Activated CD4-positive, alpha-beta T cell treated with anti-CD3 and anti-CD28 coated beads, Interleukin-2, Interleukin-4, amounts not matched to agents 100 ng/mL and 50 ng/mL, durations not matched to agents 16 hours and 8 hours (primary cell): ENCODE data around the gene CANX.
"Not testable (repeated sequence)": the region's sequence is repeated elsewhere in the genome, so short reads cannot be mapped to it uniquely, and the experiment has no call there.

Experiments used
- DNase-seq: peaks from one replicate; pipeline ENCODE4 v3.0.0-alpha.2; 2020; ENCODE audit warnings: low spot score

CANX gene

GRCh38 chr5:179697993-179698934 lies 503 bp upstream of the CANX start:
- DNase-seq: peak; percentile 100

DNA sequence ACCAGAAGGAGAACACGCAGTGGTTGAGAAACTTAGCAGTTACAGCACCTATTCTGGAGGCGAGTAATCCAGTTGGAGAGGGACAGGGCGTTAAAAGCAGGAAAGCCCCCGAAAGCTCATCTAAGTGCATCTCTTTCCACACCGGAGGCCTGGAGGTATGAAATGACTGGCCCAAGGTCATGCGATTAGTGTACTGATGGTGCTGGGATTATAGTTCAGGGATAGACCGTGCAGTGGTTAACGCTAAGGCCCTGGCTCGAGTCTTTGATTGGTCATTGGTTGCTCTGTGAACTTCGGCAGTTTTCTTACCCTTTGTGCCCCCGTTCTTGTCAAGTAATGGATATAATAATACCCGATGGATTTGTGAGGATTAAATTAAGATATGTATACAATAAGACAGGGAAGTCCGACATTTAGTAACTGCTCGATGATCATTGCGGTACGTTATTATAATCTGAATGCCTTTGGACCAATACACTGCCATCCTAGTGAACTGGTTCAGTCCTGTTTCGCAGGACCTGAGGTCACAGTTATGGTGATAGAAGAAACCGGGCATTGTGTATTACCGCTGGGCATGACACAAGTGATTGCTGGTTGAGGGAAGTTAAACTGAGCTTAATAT lies 960 bp downstream of the CANX start:
- DNase-seq: peak; percentile 78

GRCh38 chr5:179700401-179700918 lies 1.7 kb downstream of the CANX start:
- no peak for DNase-seq

DNA sequence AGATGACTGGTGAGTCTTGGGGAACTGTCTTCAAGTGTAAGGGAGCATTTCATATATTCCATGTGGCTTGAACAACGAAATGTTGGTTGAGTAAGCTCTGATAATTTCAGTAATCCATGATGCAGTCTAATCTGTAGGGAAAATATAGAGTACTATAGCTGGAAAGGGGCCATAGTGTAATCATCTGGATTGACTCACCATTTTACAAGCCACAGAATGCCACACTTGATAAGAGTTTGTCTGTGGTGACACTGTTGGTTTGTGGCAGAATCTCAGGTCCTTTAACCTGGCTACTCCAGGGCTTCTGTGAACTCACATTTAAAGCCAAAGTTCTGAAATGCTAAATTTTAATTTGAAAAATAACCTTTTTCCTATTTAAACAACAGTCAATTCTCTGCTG lies 17.5 kb downstream of the CANX start:
- DNase-seq: no peak

DNA sequence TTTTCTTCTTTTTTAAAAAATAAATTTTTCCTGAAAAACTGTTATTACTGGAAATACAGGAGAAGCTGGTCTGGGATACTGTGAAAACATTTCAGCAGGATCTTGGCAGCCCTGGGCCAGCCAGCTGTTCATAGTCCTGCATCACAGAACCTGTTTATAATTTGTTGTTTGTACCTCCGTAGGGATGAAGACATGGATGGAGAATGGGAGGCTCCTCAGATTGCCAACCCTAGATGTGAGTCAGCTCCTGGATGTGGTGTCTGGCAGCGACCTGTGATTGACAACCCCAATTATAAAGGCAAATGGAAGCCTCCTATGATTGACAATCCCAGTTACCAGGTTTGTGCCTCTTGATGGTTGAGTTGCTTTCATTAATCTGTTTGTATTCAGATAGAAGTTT lies 21.5 kb downstream of the CANX start:
- DNase-seq: no peak

- DNase-seq: no peak
These were observed 25.4 kb downstream of the CANX start for GRCh38 chr5:179724163-179724562.

GRCh38 chr5:179727106-179727505 lies 28.3 kb downstream of the CANX start:
- no peak for DNase-seq

- no peak for DNase-seq
These were observed 30.5 kb downstream of the CANX start for GRCh38 chr5:179729303-179729702.

DNA sequence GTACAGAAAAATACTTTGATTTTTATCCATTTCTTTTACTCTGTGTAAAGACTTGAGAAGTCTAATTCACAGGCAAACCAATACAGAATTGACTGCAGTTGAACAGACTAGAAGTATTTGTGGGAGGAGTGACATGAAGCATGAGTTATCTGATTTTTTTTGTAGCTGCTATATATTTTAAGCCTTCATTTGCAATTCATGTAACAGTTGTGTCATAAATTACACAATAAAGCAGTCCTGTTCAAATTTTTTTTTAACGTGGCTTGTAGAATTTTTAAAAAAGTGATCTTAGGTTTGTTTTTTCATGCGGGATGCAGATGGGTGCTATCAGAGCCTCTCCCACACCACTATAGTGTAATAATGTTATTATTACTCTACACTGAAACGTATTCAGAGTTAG lies 31.0 kb downstream of the CANX start:
- no peak for DNase-seq

GRCh38 chr5:179730356-179730755 lies 31.6 kb downstream of the CANX start:
- DNase-seq: no peak

- DNase-seq: no peak
These were observed 32.1 kb downstream of the CANX start for GRCh38 chr5:179730852-179731251.

DNA sequence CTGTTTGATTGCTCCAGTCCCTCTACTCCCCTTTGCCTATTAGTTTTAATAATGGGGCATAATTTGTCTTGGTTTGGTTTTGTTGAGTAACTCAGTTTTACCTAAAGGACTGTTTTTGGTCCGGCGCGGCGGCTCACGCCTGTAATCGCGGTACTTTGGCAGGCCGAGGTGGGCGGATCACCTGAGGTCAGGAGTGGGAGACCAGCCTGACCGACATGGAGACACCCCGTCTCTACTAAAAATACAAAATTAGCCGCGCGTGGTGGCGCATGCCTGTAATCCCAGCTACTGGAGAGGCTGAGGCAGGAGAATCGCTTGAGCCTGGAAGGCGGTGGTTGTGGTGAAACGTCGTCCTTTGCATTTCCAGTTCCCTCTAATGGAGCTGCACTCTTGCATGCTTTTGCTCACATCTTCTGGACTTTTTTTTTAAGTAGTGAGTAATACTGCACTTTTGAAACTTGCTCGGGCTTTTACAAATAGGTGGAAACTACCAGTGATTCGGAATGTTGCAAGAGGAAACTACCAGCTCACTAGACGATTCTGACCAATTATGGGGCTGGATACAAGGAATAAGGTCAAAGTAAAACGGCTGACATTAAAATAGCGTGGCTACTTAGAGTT lies 33.1 kb downstream of the CANX start:
- DNase-seq: peak; percentile 63

GRCh38 chr5:179732412-179732917 lies 33.7 kb downstream of the CANX start, which contains the start of gene MAML1:
Gene MAML1 (plus strand): TSS chr5:179732822. CDS start chr5:179733113, 291 bp downstream.
- DNase-seq: peak; percentile 100

- DNase-seq: peak; percentile 15
These were observed 34.4 kb downstream of the CANX start for GRCh38 chr5:179732918-179733771.

- DNase-seq: no peak
These were observed 35.0 kb downstream of the CANX start for GRCh38 chr5:179733772-179734126.

DNA sequence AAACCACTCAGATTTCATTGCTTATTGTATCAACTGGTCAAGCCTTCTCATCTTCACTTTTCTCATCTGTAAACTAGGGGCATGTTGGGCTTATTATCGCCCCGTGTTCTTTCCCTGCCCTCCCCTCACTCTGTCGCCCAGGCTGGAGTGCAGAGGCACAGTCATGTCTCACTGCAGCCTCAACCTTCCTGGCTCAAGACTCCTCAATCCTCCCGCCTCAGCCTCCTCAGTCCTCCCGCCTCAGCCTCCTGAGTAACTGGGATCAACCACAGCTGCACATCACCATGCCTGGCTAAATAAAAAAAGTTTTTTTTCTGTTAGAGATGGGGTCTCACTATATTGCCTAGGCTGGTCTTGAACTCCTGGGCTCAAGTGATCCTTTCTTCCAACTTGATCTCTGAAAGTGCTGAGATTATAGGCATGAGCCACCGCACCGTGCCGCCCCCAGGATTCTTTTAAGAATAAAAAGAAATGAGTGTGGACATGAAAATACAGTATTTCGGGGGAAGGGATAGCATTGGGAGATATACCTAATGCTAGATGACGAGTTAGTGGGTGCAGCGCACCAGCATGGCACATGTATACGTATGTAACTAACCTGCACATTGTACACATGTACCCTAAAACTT lies 35.9 kb downstream of the CANX start:
- no peak for DNase-seq

DNA sequence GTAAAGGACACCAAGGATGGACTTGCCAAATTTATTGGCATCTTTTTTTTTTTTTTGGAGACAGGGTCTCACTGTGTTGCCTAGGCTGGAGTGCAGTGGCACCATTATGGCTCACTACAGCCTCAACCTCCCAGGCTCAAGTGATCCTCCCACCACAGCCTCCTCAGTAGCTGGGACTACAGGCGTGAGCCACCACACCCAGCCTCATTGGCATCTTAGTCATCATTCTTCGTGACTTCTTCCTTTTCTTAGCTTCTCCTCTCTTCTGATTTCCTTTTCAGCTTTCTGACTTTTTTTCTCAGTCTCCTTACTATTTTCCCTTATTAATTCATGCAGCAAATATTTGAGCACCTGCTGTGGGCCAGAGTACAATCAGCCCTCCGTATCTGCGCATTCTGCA lies 40.0 kb downstream of the CANX start:
- DNase-seq: no peak

- not testable (repeated sequence) for DNase-seq
These were observed 45.3 kb downstream of the CANX start for GRCh38 chr5:179744106-179744505.

GRCh38 chr5:179746872-179747271 lies 48.1 kb downstream of the CANX start:
- DNase-seq: no peak

- DNase-seq: no peak
These were observed 49.0 kb downstream of the CANX start for GRCh38 chr5:179747811-179748210.
